Measurements from ENCODE around the gene ZBTB17. TPM values are rescaled to one million over a fixed set of nuclear protein-coding genes. Genes with fewer than 3 reads are reported as not detected.
"Not testable (repeated sequence)": the region's sequence is repeated elsewhere in the genome, so short reads cannot be mapped to it uniquely, and the experiment has no call there.

The ZBTB17 gene
- total RNA-seq, 1 donor from 2014 or later, result 56.5 TPM

- intact Hi-C loops (cut with micrococcal nuclease), result loop anchor here (1.0 to 10.0 kb wide), 2 partner anchors 36 to 352 kb away; partner anchors contain the start of genes SZRD1 and ZBTB17
These were observed 36.8 kb upstream of the ZBTB17 start for GRCh38 chr1:16012590-16013219.

- intact Hi-C loops (cut with micrococcal nuclease), result loop anchor here (1.0 to 10.0 kb wide), 2 partner anchors 36 to 353 kb away; partner anchors contain the start of genes SZRD1 and ZBTB17
These were observed 36.2 kb upstream of the ZBTB17 start for GRCh38 chr1:16011936-16012589.

GRCh38 chr1:16010837-16011236 lies 34.9 kb upstream of the ZBTB17 start:
- intact Hi-C loops (cut with micrococcal nuclease), result loop anchor here (10.0 kb wide), 1 partner anchor 354 kb away; the partner anchor contains the start of gene SZRD1

- intact Hi-C loops (cut with micrococcal nuclease), result loop anchor here (1.0 to 10.0 kb wide), 5 partner anchors 47 to 355 kb away; partner anchors contain the start of gene SZRD1
These were observed 33.8 kb upstream of the ZBTB17 start for GRCh38 chr1:16009678-16010077.

GRCh38 chr1:16009030-16009460 lies 33.1 kb upstream of the ZBTB17 start:
- intact Hi-C loops (cut with micrococcal nuclease), result loop anchor here (1.0 to 2.0 kb wide), 4 partner anchors 47 to 235 kb away; no protein-coding TSS in a partner anchor

- intact Hi-C loops (cut with micrococcal nuclease), result loop anchor here (1.0 to 2.0 kb wide), 3 partner anchors 71 to 216 kb away; no protein-coding TSS in a partner anchor
These were observed 31.9 kb upstream of the ZBTB17 start for GRCh38 chr1:16007671-16008341.

GRCh38 chr1:16006552-16007485 lies 30.9 kb upstream of the ZBTB17 start:
- intact Hi-C loops (cut with micrococcal nuclease), result loop anchor here (1.0 to 2.0 kb wide), 2 partner anchors 192 to 215 kb away; no protein-coding TSS in a partner anchor

GRCh38 chr1:16006010-16006409 lies 30.1 kb upstream of the ZBTB17 start:
- intact Hi-C loops (cut with micrococcal nuclease), result loop anchor here (2.0 kb wide), 1 partner anchor 191 kb away; no protein-coding TSS in a partner anchor

GRCh38 chr1:16005597-16005996 lies 29.7 kb upstream of the ZBTB17 start:
- intact Hi-C loops (cut with micrococcal nuclease), result no loop called here

GRCh38 chr1:16001274-16001673 lies 25.4 kb upstream of the ZBTB17 start:
- intact Hi-C loops (cut with micrococcal nuclease), result not testable (repeated sequence)

- intact Hi-C loops (cut with micrococcal nuclease), result no loop called here
These were observed 23.0 kb upstream of the ZBTB17 start for GRCh38 chr1:15998929-15999328.

- intact Hi-C loops (cut with micrococcal nuclease), result no loop called here
These were observed 21.9 kb upstream of the ZBTB17 start for GRCh38 chr1:15997637-15998280.

- intact Hi-C loops (cut with micrococcal nuclease), result no loop called here
These were observed 21.2 kb upstream of the ZBTB17 start for GRCh38 chr1:15997076-15997585.

- intact Hi-C loops (cut with micrococcal nuclease), result loop anchor here (1.0 kb wide), 2 partner anchors 179 to 202 kb away; no protein-coding TSS in a partner anchor
These were observed 18.9 kb upstream of the ZBTB17 start for GRCh38 chr1:15994590-15995351.

- intact Hi-C loops (cut with micrococcal nuclease), result loop anchor here (1.0 kb wide), 2 partner anchors 179 to 202 kb away; no protein-coding TSS in a partner anchor
These were observed 18.2 kb upstream of the ZBTB17 start for GRCh38 chr1:15994081-15994480.

- intact Hi-C loops (cut with micrococcal nuclease), result loop anchor here (1.0 kb wide), 2 partner anchors 178 to 201 kb away; no protein-coding TSS in a partner anchor
These were observed 17.8 kb upstream of the ZBTB17 start for GRCh38 chr1:15993666-15994065.

GRCh38 chr1:15992582-15993500 lies 16.9 kb upstream of the ZBTB17 start:
- intact Hi-C loops (cut with micrococcal nuclease), result no loop called here

GRCh38 chr1:15992187-15992553 lies 16.3 kb upstream of the ZBTB17 start:
- intact Hi-C loops (cut with micrococcal nuclease), result no loop called here

Data from T-helper 1 cell treated with Interleukin-12 subunit alpha and Interleukin-12 subunit beta and Interleukin-4 antibody, amounts not matched to agents 30 ng/mL and 1 ng/mL, for 36 hours (primary cell).